Smooth muscle cell (in vitro differentiated cells): ENCODE results near the gene ARHGEF33. TPM values are rescaled to one million over a fixed set of nuclear protein-coding genes. Genes with fewer than 3 reads are reported as not detected.

Experiments used
- DNase-seq: peaks from one replicate; lab custom pipeline; 2025; ENCODE audit not compliant: unreplicated experiment; lab: John Stamatoyannopoulos, UW
- H2AFZ ChIP-seq: fragments of 200-600 bp; sonication (generic); 2 replicates; pipeline ENCODE4 v1.6.0; 2016; ENCODE audit warnings: antibody characterized with exemption, low read depth, mild to moderate bottlenecking
- H3F3A ChIP-seq: fragments of 200-600 bp; sonication (generic); 2 replicates; pipeline ENCODE4 v1.6.0; 2017; ENCODE audit warnings: antibody characterized with exemption, low read depth
- H3K27ac ChIP-seq: fragments of 200-600 bp; sonication (generic); 2 replicates; pipeline ENCODE4 v1.5.1; 2016; ENCODE audit warnings: low read depth, mild to moderate bottlenecking
- H3K27me3 ChIP-seq: fragments of 200-600 bp; sonication (generic); 2 replicates; pipeline ENCODE4 v1.6.1; 2016; ENCODE audit warnings: low read depth, mild to moderate bottlenecking
- H3K36me3 ChIP-seq: fragments of 200-600 bp; sonication (generic); 2 replicates; pipeline ENCODE4 v1.5.1; 2016; ENCODE audit warnings: low read depth
- H3K4me1 ChIP-seq: fragments of 200-600 bp; sonication (generic); 2 replicates; pipeline ENCODE4 v1.5.1; 2016; ENCODE audit warnings: low read depth
- H3K4me2 ChIP-seq: fragments of 200-600 bp; sonication (generic); 2 replicates; pipeline ENCODE4 v1.6.0; 2016; ENCODE audit warnings: mild to moderate bottlenecking
- H3K4me3 ChIP-seq: fragments of 200-600 bp; sonication (generic); 2 replicates; pipeline ENCODE4 v1.5.1; 2016; ENCODE audit warnings: mild to moderate bottlenecking
- H3K79me2 ChIP-seq: fragments of 200-600 bp; sonication (generic); 2 replicates; pipeline ENCODE4 v1.6.0; 2016; ENCODE audit warnings: low read depth, mild to moderate bottlenecking
- H3K9ac ChIP-seq: fragments of 200-600 bp; sonication (generic); 2 replicates; pipeline ENCODE4 v1.6.0; 2016; ENCODE audit warnings: low read depth
- H3K9me3 ChIP-seq: fragments of 200-600 bp; sonication (generic); replicated peaks from 2 replicates; pipeline ENCODE4 v1.5.1; 2016; ENCODE audit warnings: low read depth
- H4K20me1 ChIP-seq: fragments of 200-600 bp; sonication (generic); 2 replicates; pipeline ENCODE4 v1.6.0; 2016; ENCODE audit warnings: low read depth
- WGBS: methylation state at CpG from one replicate; pipeline ENCODE4 v1.1.7; 2016; ENCODE audit warnings: low lambda C conversion rate; 5-methylcytosine and 5-hydroxymethylcytosine counted together
- polyA plus RNA-seq: library from polyadenylated mRNA; unstranded; fragments of >200 nt; fragmentation: Nextera tagmentation; extraction: Ambion mirVana; gene quantifications from 2 replicates; pipeline ENCODE4 v1.2.1, GENCODE V29; 2016
- total RNA-seq: library from RNA; depleted of rRNA; stranded (reverse); fragments of >200 nt; gene quantifications from 2 replicates; pipeline ENCODE4 v1.2.3, GENCODE V29; 2014
- TF ChIP-seq, protein P1 (sequence below): fragments of 200-600 bp; sonication (generic); IDR thresholded peaks from 2 replicates; pipeline ENCODE4 v1.5.1; 2017; ENCODE audit warnings: borderline replicate concordance, mild to moderate bottlenecking, antibody characterized with exemption; ENCODE audit not compliant: insufficient read depth, poor library complexity, severe bottlenecking

The ARHGEF33 gene
- total and polyA plus RNA-seq, 2 experiments from 2014 or later, result 0.40 to 1.4 TPM

GRCh38 chr2:39017334-39017733 lies 127.7 kb downstream of the ARHGEF33 start:
- Histone ChIP-seq H2AFZ (no peak overlapping the region), H3K36me3 (no peaks in the 10 kb centered on the region), H3K9me3 (no peaks in the 10 kb centered on the region), H4K20me1 (no peaks in the 10 kb centered on the region), H3K4me1 (no peaks in the 10 kb centered on the region), H3K4me3 (no peak overlapping the region), H3K27me3 (no peaks in the 10 kb centered on the region), H3K9ac (no peak overlapping the region), H3K27ac (no peak overlapping the region), H3F3A (no peaks in the 10 kb centered on the region), H3K79me2 (no peaks in the 10 kb centered on the region), H3K4me2 (no peak overlapping the region)
- TF ChIP-seq, protein P1, sequence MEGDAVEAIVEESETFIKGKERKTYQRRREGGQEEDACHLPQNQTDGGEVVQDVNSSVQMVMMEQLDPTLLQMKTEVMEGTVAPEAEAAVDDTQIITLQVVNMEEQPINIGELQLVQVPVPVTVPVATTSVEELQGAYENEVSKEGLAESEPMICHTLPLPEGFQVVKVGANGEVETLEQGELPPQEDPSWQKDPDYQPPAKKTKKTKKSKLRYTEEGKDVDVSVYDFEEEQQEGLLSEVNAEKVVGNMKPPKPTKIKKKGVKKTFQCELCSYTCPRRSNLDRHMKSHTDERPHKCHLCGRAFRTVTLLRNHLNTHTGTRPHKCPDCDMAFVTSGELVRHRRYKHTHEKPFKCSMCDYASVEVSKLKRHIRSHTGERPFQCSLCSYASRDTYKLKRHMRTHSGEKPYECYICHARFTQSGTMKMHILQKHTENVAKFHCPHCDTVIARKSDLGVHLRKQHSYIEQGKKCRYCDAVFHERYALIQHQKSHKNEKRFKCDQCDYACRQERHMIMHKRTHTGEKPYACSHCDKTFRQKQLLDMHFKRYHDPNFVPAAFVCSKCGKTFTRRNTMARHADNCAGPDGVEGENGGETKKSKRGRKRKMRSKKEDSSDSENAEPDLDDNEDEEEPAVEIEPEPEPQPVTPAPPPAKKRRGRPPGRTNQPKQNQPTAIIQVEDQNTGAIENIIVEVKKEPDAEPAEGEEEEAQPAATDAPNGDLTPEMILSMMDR, result no peak
- DNase-seq, result no peak

DNA sequence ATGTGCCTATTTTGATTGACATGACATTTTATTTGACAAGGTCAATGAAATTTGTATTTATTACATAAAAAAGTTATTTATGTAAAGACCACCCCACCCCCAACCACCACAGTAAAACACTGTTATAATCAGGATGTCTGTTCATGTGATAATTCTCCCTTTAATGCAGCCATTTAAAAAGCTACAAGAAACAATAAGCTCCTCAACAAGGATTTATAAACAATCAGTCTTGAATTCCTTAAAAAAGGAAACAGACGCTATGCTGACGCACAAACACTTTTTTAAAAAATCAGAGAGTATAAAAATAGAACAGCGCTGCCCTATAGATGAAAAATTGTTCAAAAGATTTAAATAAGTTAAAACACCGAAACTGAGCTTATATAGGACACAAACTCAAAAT lies 129.0 kb downstream of the ARHGEF33 start:
- no peaks in the 10 kb centered on the region for H3K4me1 ChIP-seq
- TF ChIP-seq, protein P1, result no peak
- no peak overlapping the region for H2AFZ ChIP-seq

DNA sequence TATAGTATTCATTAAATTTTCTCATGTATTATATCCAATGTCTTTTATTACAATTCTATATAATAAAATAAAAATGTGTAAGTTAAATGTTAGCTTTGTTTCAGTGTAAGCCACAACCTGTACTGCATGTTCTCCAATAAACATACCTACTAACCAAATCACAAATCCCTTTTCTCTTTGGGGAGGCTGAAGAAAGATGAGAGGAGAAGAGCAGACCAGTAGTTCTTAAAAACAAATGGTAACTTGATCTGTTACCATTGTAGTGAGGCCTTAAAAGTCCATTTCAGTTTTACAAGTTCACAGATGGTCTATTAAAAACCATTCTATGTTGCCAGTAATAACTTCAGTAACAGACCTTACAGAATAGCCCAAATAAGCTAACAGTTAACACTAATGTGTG lies 130.7 kb downstream of the ARHGEF33 start:
- Histone ChIP-seq H2AFZ (no peak overlapping the region), H3K9me3 (no peaks in the 10 kb centered on the region), H3F3A (no peaks in the 10 kb centered on the region), H3K36me3 (peaks cover 5% of the 10 kb centered on the region), H3K9ac (no peak overlapping the region), H3K4me1 (no peaks in the 10 kb centered on the region), H3K27me3 (no peaks in the 10 kb centered on the region), H3K79me2 (no peaks in the 10 kb centered on the region), H3K4me2 (no peak overlapping the region), H3K27ac (no peak overlapping the region), H3K4me3 (no peak overlapping the region), H4K20me1 (no peaks in the 10 kb centered on the region)
- DNase-seq, result no peak
- TF ChIP-seq, protein P1, result no peak

More for the DNA sequence above, 129.0 kb downstream of the ARHGEF33 start:
- Histone ChIP-seq H3F3A (no peaks in the 10 kb centered on the region), H3K9me3 (no peaks in the 10 kb centered on the region), H4K20me1 (no peaks in the 10 kb centered on the region), H3K27ac (no peak overlapping the region), H3K79me2 (no peaks in the 10 kb centered on the region), H3K4me3 (no peak overlapping the region), H3K36me3 (peaks cover 5% of the 10 kb centered on the region), H3K27me3 (no peaks in the 10 kb centered on the region), H3K4me2 (no peak overlapping the region), H3K9ac (no peak overlapping the region)
- DNase-seq, result no peak
- 97% methylated on average over 4 of the region's 4 CpGs for WGBS

DNA sequence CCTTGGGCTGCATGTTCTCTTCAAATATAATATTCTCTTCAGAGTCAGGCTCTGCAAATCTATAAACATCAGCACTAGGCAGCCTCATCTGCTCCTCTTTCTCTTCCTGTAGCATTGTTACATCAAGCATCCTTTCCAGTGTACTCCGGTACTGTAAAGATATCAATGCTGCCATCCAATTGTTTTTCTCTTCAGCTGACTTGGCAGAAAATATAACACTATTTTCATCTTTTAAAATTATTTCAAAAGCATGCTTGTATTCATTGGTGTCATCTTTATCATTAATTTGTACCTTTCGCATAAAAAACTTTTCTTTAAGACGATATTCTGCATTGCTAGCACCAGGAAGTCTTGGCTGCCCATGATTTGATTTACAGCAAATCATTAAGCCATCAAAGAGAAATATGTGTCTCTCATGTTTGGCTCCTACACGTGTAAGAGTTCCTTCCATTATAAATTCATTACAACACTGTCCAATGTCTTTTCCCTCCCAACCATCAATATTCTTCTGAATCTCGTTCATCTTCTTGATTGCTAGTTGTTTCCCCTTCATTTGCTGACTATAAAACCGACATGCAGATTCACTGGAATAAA lies 133.1 kb downstream of the ARHGEF33 start:
- Histone ChIP-seq H3K4me3 (no peak overlapping the region), H3K36me3 (peaks cover 5% of the 10 kb centered on the region), H3K9me3 (no peaks in the 10 kb centered on the region), H3K79me2 (no peaks in the 10 kb centered on the region), H3K27me3 (no peaks in the 10 kb centered on the region), H3K27ac (no peak overlapping the region), H3K9ac (no peak overlapping the region), H2AFZ (no peak overlapping the region), H3F3A (no peaks in the 10 kb centered on the region), H3K4me1 (no peaks in the 10 kb centered on the region), H4K20me1 (no peaks in the 10 kb centered on the region), H3K4me2 (no peak overlapping the region)
- DNase-seq, result no peak
- TF ChIP-seq, protein P1, result no peak
- WGBS, result 91% methylated on average over 6 of the region's 6 CpGs
